A549 treated with ZK216348 at 1 μM for 4 hours (cell line): ENCODE measurements around the gene RFLNA. TPM values are rescaled to one million over a fixed set of nuclear protein-coding genes. Genes with fewer than 3 reads are reported as not detected.

ENCODE experiments used
- total RNA-seq: library from RNA; stranded (reverse); fragments of 200-300 nt; extraction: Qiagen RNA extraction; gene quantifications from 5 replicates; pipeline ENCODE4 v1.2.3, GENCODE V29; 2022; ENCODE audit warnings: low read depth

RFLNA gene
- total RNA-seq = 0.25 to 0.28 TPM in 2 of 5 replicates, not detected in the others

GRCh38 chr12:124294780-124295341, at the start of gene RFLNA:
RFLNA (plus strand) TSS chr12:124295093; CDS start chr12:124295430, 337 bp downstream.

